Measurements from ENCODE around the gene CIZ1. TPM values are rescaled to one million over a fixed set of nuclear protein-coding genes. Genes with fewer than 3 reads are reported as not detected.
A peak's percentile ranks its signal among the peaks of the same experiment; 100 is the strongest.
"Not testable (repeated sequence)": the region's sequence is repeated elsewhere in the genome, so short reads cannot be mapped to it uniquely, and the experiment has no call there.

Gene CIZ1
- 100 to 1,000 TPM; 110 to 163 (median 142) TPM for total RNA-seq
- 10 to 100 TPM; 11.2 to 38.2 TPM for polyA plus RNA-seq
- total RNA-seq: 80.8 reads per million, percentile 81 among the genes with 10 or more reads in this experiment

GRCh38 chr9:128191406-128192046 lies at the start of gene CIZ1:
TSS of gene CIZ1 (minus strand) at chr9:128191572. CDS start at chr9:128190857, 715 bp downstream.
- DNase-seq (peak; percentile 51 to 86 (median 69)), ATAC-seq (peak; percentile 95)
- ChIA-PET CTCF (interaction anchor here (0.6 to 1.3 kb wide), 4 partner anchors 9 to 63 kb away, joined by 3 to 4 read pairs (median 3); no protein-coding TSS in a partner anchor), POLR2A (interaction anchor here (0.5 to 2.1 kb wide), 6 partner anchors 11 to 212 kb away, joined by 3 to 9 read pairs (median 4); partner anchors contain the start of genes BBLN, GOLGA2 and SWI5)
- intact Hi-C loops (cut with micrococcal nuclease): loop anchor here (1.0 to 5.0 kb wide), 10 partner anchors 12 to 179 kb away; partner anchors contain the start of genes BBLN (in 2 of the 2), COQ4 (in 2 of the 2), DNM1 (in 2 of the 2) and TRUB2 (in 2 of the 2)
- H3K4me3 ChIP-seq (ENCODE audit: low read length): peak within 1 kb of the TSS; percentile 76
- Mint-ChIP-seq H3K9me3 (no peaks in the 10 kb centered on the region), H3K4me3 (peak within 1 kb of the TSS; percentile 92 to 99 (median 96)), H3K4me1 (peaks cover 13 to 39% (median 31%) of the 10 kb centered on the region in 7 donors), H3K27ac (peak within 1 kb of the TSS; percentile 84 to 93 (median 90)), H3K27me3 (peaks cover 0 to 13% (median 0%) of the 10 kb centered on the region in 5 donors), H3K36me3 (peaks cover 0 to 17% (median 14%) of the 10 kb centered on the region in 5 donors)
- H3K4me1 ChIP-seq (ENCODE audit: control insufficient read depth in 2 of 2, insufficient read depth in 2 of 2, low read length in 2 of 2): peaks cover 12 to 16% of the 10 kb centered on the region in 2 donors
- no peaks in the 10 kb centered on the region for H3K27me3 ChIP-seq (ENCODE audit: control insufficient read depth in 2 of 2, insufficient read depth in 2 of 2, low read length in 2 of 2)
- H3K36me3 ChIP-seq (ENCODE audit: control insufficient read depth in 2 of 3, insufficient read depth in 3 of 3, low read length in 3 of 3): peaks cover 0 to 28% (median 0%) of the 10 kb centered on the region in 3 experiments
- no peaks in the 10 kb centered on the region for H3K9me3 ChIP-seq (ENCODE audit: control insufficient read depth in 2 of 3, low read length in 3 of 3)
- H3K27ac ChIP-seq (ENCODE audit: low read depth, low read length): peak within 1 kb of the TSS; percentile 89

GRCh38 chr9:128233817-128234406 lies 42.5 kb upstream of the CIZ1 start:
- intact Hi-C loops (cut with micrococcal nuclease): no loop called here
- no peak overlapping the region for H3K4me3 Mint-ChIP-seq

GRCh38 chr9:128232528-128233428 lies 41.4 kb upstream of the CIZ1 start:
- intact Hi-C loops (cut with micrococcal nuclease): no loop called here
- H3K27me3 ChIP-seq (ENCODE audit: control insufficient read depth in 2 of 2, insufficient read depth in 2 of 2, low read length in 2 of 2): no peaks in the 10 kb centered on the region
- ATAC-seq: no peak
- no peaks in the 10 kb centered on the region for H3K9me3 ChIP-seq (ENCODE audit: control insufficient read depth in 2 of 3, low read length in 3 of 3)
- Mint-ChIP-seq H3K4me3 (no peak overlapping the region), H3K27ac (no peak overlapping the region), H3K36me3 (no peaks in the 10 kb centered on the region), H3K27me3 (peaks cover 0 to 5% (median 0%) of the 10 kb centered on the region in 5 donors), H3K4me1 (no peaks in the 10 kb centered on the region), H3K9me3 (no peaks in the 10 kb centered on the region)
- ChIA-PET CTCF (no interaction called here), POLR2A (no interaction called here)
- H3K4me1 ChIP-seq (ENCODE audit: control insufficient read depth in 2 of 2, insufficient read depth in 2 of 2, low read length in 2 of 2): no peaks in the 10 kb centered on the region
- no peak for DNase-seq
- no peaks in the 10 kb centered on the region for H3K36me3 ChIP-seq (ENCODE audit: control insufficient read depth in 2 of 3, insufficient read depth in 3 of 3, low read length in 3 of 3)
- H3K4me3 ChIP-seq (ENCODE audit: low read length): no peak overlapping the region
- H3K27ac ChIP-seq (ENCODE audit: low read depth, low read length): no peak overlapping the region

More at GRCh38 chr9:128233817-128234406, 42.5 kb upstream of the CIZ1 start:
- no peak for ATAC-seq
- DNase-seq: no peak
- Mint-ChIP-seq H3K27ac (no peak overlapping the region), H3K36me3 (no peaks in the 10 kb centered on the region), H3K9me3 (no peaks in the 10 kb centered on the region), H3K27me3 (peaks cover 0 to 5% (median 0%) of the 10 kb centered on the region in 5 donors), H3K4me1 (no peaks in the 10 kb centered on the region)
- ChIA-PET CTCF (no interaction called here), POLR2A (no interaction called here)
- Histone ChIP-seq H3K4me3 (ENCODE audit: low read length) (no peak overlapping the region), H3K9me3 (ENCODE audit: control insufficient read depth in 2 of 3, low read length in 3 of 3) (no peaks in the 10 kb centered on the region), H3K36me3 (ENCODE audit: control insufficient read depth in 2 of 3, insufficient read depth in 3 of 3, low read length in 3 of 3) (no peaks in the 10 kb centered on the region), H3K27me3 (ENCODE audit: control insufficient read depth in 2 of 2, insufficient read depth in 2 of 2, low read length in 2 of 2) (no peaks in the 10 kb centered on the region), H3K27ac (ENCODE audit: low read depth, low read length) (no peak overlapping the region), H3K4me1 (ENCODE audit: control insufficient read depth in 2 of 2, insufficient read depth in 2 of 2, low read length in 2 of 2) (no peaks in the 10 kb centered on the region)

GRCh38 chr9:128231638-128232527 lies 40.5 kb upstream of the CIZ1 start:
- no peak overlapping the region for H3K27ac Mint-ChIP-seq
- POLR2A ChIA-PET: no interaction called here
- Histone ChIP-seq H3K27ac (ENCODE audit: low read depth, low read length) (no peak overlapping the region), H3K9me3 (ENCODE audit: control insufficient read depth in 2 of 3, low read length in 3 of 3) (no peaks in the 10 kb centered on the region), H3K4me3 (ENCODE audit: low read length) (no peak overlapping the region), H3K36me3 (ENCODE audit: control insufficient read depth in 2 of 3, insufficient read depth in 3 of 3, low read length in 3 of 3) (no peaks in the 10 kb centered on the region), H3K27me3 (ENCODE audit: control insufficient read depth in 2 of 2, insufficient read depth in 2 of 2, low read length in 2 of 2) (no peaks in the 10 kb centered on the region), H3K4me1 (ENCODE audit: control insufficient read depth in 2 of 2, insufficient read depth in 2 of 2, low read length in 2 of 2) (no peaks in the 10 kb centered on the region)
- no peaks in the 10 kb centered on the region for H3K36me3 Mint-ChIP-seq
- H3K27me3 Mint-ChIP-seq: peaks cover 0 to 5% (median 0%) of the 10 kb centered on the region in 5 donors
- no peaks in the 10 kb centered on the region for H3K4me1 Mint-ChIP-seq
- CTCF ChIA-PET: interaction anchor here (0.6 kb wide), 1 partner anchor 53 kb away, joined by 3 read pairs; no protein-coding TSS in a partner anchor
- DNase-seq: no peak
- intact Hi-C loops (cut with micrococcal nuclease): no loop called here
- no peak for ATAC-seq
- H3K4me3 Mint-ChIP-seq: no peak overlapping the region
- H3K9me3 Mint-ChIP-seq: no peaks in the 10 kb centered on the region

GRCh38 chr9:128230897-128231296 lies 39.5 kb upstream of the CIZ1 start:
- H3K4me1 ChIP-seq (ENCODE audit: control insufficient read depth in 2 of 2, insufficient read depth in 2 of 2, low read length in 2 of 2); H3K27me3 Mint-ChIP-seq; H3K9me3 ChIP-seq (ENCODE audit: control insufficient read depth in 2 of 3, low read length in 3 of 3); H3K27me3 ChIP-seq (ENCODE audit: control insufficient read depth in 2 of 2, insufficient read depth in 2 of 2, low read length in 2 of 2); DNase-seq; H3K4me3 Mint-ChIP-seq; intact Hi-C loops (cut with micrococcal nuclease); H3K36me3 ChIP-seq (ENCODE audit: control insufficient read depth in 2 of 3, insufficient read depth in 3 of 3, low read length in 3 of 3); ATAC-seq; H3K27ac ChIP-seq (ENCODE audit: low read depth, low read length); H3K4me1 Mint-ChIP-seq; H3K36me3 Mint-ChIP-seq; H3K9me3 Mint-ChIP-seq; H3K4me3 ChIP-seq (ENCODE audit: low read length); POLR2A ChIA-PET; H3K27ac Mint-ChIP-seq: not testable (repeated sequence)
- CTCF ChIA-PET: interaction anchor here (0.6 kb wide), 1 partner anchor 54 kb away, joined by 3 read pairs; no protein-coding TSS in a partner anchor

GRCh38 chr9:128226412-128226801 lies 35.0 kb upstream of the CIZ1 start:
- Mint-ChIP-seq H3K9me3 (no peaks in the 10 kb centered on the region), H3K36me3 (no peaks in the 10 kb centered on the region), H3K27ac (no peak overlapping the region), H3K4me1 (no peaks in the 10 kb centered on the region), H3K4me3 (no peak overlapping the region), H3K27me3 (no peaks in the 10 kb centered on the region)
- ChIA-PET CTCF (no interaction called here), POLR2A (no interaction called here)
- H3K9me3 ChIP-seq (ENCODE audit: control insufficient read depth in 2 of 3, low read length in 3 of 3): no peaks in the 10 kb centered on the region
- ATAC-seq (peak; percentile 59), DNase-seq (no peak)
- H3K4me3 ChIP-seq (ENCODE audit: low read length): no peak overlapping the region
- intact Hi-C loops (cut with micrococcal nuclease): no loop called here
- no peaks in the 10 kb centered on the region for H3K27me3 ChIP-seq (ENCODE audit: control insufficient read depth in 2 of 2, insufficient read depth in 2 of 2, low read length in 2 of 2)
- no peaks in the 10 kb centered on the region for H3K36me3 ChIP-seq (ENCODE audit: control insufficient read depth in 2 of 3, insufficient read depth in 3 of 3, low read length in 3 of 3)
- no peak overlapping the region for H3K27ac ChIP-seq (ENCODE audit: low read depth, low read length)
- H3K4me1 ChIP-seq (ENCODE audit: control insufficient read depth in 2 of 2, insufficient read depth in 2 of 2, low read length in 2 of 2): no peaks in the 10 kb centered on the region

Data from naive thymus-derived CD4-positive, alpha-beta T cell (primary cell).